GM12892 (cell line): ENCODE measurements around the gene TOM1.

Experiments
- POLR2A ChIP-seq: IDR thresholded peaks from 2 replicates; pipeline ENCODE4 v1.6.1; 2011; ENCODE audit warnings: low read depth, low read length, control low read depth
- POLR2AphosphoS5 ChIP-seq: IDR thresholded peaks from 2 replicates; pipeline ENCODE4 v1.6.1; 2011; ENCODE audit warnings: low read depth, low read length, control low read depth

DNA sequence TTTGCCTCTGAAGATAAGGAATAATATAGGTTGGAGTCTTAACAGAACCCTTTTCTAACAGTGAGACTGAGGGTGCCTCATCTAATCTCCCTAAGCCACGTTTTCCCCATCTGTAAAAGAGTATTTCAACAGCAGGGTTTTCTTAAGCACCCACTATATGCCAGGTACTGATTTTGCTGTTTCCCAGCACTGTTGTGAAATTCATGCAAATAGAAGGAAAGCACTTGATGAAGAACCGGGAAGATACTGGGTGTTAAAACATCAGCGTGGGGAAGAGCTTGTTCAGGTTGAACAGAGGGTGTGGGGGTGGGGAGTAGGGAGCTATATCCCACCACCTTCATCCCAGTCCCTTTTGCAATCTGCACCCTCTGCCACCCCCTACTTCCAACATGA lies 84.0 kb downstream of the TOM1 start:
- TF ChIP-seq POLR2A: no peak
- no peak for TF ChIP-seq POLR2AphosphoS5
